Measurements from ENCODE around the gene TRAF6. TPM values are rescaled to one million over a fixed set of nuclear protein-coding genes. Genes with fewer than 3 reads are reported as not detected.
"Not testable (repeated sequence)": the region's sequence is repeated elsewhere in the genome, so short reads cannot be mapped to it uniquely, and the experiment has no call there.

TRAF6 gene
- total RNA-seq, 1 experiment from 2014 or later, result 7.2 TPM

DNA sequence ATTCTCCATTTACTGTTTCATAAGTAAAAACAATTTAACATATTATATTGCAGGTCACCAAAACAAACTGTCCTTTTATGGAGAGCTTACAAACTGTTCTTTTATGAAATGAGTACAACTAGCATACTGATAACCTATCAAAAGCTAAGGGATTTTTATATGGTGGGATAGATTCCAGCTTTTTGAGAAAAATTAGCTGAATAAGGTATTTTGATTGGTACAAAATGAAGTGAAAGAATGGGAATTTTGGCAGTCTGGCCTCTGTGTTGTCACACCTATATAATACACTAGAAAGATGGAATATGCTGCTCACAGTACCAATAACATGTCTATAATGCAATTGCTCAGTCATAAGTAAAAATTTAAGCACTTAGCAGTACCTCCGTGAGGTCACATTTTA, 11.4 kb downstream of the TRAF6 start:
- no peak for DNase-seq (ENCODE audit: low read depth)

DNA sequence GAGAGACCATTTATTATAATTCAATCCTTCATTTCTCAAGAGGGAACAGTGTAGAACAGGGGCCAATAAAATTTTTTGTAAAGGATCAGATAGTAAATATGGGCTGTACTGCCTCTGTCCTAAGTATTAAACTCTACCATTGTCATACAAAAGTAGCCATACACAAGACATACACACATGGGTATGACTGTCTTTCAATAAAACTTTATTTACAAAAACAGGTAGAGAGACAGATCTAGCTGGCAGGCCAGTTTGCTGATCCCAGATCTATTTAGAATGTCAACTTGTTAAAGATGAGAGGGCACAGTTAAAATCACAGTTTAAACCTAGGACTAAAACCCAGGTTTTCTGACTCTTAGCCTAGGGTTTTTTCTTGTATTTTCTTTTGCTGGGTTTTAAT, 16.7 kb downstream of the TRAF6 start:
- no peak for DNase-seq (ENCODE audit: low read depth)

DNA sequence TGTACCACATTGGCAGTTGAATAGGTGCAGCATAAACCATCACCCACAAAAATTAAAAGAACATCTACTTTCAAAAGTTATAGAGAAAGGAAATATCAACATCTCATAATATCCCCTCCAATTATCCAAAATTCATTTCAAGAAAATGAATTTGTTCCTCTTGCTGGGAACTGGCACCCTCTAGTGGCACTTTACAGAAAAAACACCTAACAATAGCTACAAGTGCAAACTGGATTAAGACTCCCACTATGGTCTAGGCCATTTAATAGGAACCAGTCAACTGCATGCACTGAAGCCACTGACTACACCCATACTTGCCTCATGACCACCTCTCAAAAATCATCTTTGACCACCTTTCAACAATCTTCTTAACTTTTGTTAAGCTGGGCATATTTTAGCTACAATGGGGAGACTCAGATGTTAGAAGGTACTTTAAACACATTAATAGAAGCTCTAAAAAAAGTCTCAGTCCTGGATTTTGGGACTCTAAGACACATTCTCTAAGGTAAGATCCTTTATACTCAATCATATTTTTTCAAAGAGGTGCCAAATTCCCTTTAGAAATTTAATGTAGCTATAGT, 17.3 kb downstream of the TRAF6 start:
- DNase-seq (ENCODE audit: low read depth), result peak; percentile 39

DNA sequence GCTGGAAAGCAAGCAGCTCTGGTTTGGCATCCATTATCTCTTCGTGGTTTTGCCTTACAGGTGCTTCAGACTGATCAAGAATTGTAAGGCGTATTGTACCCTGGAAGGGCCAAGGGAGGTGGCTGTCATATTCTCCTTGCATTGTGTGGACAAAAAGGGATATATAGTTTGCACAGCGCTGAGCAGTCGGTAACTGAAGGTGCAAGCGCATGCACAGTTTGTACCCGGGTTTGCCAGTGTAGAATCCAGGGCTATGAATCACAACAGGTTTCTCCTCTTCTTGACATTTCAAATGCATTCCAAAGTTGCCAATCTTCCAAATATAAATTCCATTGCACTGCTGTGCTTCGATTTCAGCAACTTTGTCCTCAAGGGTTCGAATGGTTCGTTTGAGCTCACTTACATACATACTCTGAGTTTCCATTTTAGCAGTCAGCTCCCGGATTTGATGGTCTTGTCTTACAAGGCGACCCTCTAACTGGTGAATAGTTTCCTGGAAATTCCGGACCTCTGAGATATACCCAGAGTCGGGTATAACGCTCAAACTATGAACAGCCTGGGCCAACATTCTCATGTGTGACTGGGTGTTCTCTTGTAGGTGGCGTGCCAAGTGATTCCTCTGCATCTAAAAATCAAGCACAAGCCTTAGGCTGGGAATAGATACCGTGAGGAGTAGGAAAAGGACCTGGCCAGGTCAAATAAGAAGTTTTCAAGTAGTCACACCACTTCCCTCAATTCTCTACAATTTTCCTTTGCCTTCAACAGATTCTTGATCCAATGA, 19.9 kb downstream of the TRAF6 start:
- no peak for DNase-seq (ENCODE audit: low read depth)

DNA sequence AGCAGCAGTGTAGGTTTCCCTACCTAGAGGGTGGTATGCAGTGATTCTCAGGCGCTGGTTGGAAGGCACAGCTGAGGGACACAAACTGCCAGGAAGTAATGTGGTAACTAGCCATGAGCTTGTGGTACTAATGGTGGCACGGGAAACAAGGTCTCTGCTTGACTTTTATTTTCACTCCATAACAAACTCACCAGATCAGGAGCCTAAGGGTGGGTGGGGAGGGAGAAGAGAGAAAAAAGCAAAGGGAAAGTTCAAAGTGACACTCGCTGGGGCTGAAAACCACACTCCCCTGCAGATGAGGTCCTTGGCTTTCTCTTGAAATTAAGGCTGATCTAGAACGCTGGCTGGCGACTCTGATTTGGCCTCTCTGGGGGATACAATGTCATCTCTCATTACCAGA, 22.0 kb downstream of the TRAF6 start:
- no peak for DNase-seq (ENCODE audit: low read depth)

DNA sequence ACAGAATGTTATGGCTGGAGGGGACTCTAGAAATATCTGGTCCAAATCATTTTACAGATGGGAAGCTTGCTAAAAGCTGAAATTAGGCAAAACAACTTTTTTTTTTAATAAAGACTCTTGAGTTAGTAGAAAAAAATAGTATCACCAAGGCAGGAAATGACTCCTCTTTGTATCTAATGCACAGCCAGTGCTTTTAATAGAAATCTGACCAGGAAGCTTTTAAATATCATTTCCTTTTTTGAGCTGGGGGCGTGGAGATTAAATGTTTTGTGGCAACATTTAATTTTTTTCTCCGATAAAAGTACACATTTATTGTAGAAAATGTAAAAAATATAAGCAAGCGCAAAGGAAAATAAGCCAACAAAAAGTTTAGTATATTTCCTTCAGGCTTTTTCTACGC, 22.5 kb downstream of the TRAF6 start:
- no peak for DNase-seq (ENCODE audit: low read depth)

DNA sequence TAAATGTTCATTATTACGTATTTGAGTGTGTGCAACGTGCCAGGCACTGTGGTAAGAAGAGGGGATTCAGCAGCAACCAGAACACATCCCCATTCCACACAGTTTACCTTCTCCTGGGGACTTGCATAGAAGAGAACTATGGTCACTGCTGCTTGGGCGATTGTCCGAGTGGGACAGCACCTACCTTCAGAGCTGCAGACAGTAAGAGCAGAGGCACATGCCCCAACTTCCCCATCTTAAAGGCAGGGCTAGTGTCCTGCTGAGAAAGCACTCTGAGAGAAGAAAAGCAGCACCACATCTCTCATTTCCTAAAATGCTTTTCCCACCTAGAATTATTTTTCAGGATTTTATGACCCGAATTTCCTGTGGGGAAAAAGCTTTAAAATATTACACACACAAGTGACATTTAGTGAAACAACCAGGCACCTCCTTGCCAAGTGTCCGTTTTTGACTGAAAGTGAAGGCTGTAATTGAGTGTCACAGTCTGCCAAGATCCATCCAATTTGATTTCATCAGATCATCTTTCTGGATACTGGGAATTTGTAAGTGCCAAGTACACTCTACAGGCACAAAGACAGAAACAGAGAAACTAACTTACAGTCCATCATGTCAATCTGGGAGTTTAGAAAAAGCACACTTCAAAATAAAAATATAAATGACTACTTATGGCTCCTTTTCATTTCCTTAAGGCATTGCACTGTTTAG, 24.6 kb downstream of the TRAF6 start:
- no peak for DNase-seq (ENCODE audit: low read depth)

DNA sequence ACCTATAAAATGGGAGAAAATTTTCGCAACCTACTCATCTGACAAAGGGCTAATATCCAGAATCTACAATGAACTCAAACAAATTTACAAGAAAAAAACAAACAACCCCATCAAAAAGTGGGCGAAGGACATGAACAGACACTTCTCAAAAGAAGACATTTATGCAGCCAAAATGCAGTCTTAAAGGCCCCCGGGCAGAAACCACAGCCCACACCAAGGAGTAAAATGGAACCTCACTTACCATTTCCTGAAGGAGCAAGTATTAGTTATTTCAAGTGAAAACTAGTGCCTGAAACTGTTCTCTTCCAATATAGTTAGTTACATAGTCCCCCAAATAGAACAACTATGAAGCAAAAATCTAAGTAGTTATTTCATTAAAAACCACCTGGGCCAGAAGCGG, 27.0 kb downstream of the TRAF6 start:
- not testable (repeated sequence) for DNase-seq (ENCODE audit: low read depth)

DNA sequence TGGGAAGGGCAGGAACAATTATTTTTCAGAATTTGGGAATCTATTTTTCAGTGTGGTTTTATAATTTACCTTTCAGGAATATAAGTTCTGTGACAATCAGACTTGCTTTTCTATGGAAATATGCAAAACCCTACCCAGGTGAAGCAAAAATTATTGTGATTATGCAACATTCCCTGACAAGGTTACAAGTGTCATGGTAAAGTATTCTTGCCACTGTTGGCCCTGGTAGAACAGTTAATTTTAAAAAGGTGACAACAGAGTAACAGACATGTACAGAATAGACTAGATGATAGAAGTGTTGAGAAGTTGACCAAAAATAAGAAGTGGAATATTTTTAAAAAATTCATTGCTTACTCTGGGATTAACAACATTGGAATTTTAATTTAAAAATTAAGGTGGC, 29.2 kb downstream of the TRAF6 start:
- DNase-seq (ENCODE audit: low read depth), result no peak

DNA sequence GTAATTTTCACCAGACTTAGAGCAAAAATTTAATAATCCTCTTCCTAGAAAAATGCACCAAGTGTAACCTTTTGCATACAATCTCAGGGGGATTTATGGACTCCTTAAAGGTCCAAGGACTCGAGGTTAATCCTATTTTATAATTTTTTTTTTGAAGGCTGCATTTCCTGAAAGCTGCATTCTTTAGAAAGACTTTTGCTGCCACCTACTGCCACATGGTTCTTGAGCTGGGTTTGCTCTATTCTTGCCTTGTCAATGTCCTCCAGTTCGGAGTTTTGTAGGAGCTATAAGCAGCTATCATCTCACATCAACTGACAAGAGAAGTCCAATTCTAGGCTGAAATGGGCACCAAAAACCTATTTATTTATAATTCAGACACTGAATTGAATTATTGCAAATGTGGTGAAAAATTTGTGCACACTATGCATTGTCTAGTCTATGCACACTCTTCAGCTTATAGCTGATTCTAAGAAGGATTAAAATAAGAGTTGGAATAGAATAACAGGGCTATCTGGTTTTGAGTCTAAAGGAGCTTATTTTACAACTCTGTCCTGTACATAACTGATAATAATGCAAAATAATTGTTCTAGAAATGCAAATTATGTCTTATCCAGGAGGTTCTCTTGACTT, 31.3 kb downstream of the TRAF6 start:
- peak; percentile 58 for DNase-seq (ENCODE audit: low read depth)

DNA sequence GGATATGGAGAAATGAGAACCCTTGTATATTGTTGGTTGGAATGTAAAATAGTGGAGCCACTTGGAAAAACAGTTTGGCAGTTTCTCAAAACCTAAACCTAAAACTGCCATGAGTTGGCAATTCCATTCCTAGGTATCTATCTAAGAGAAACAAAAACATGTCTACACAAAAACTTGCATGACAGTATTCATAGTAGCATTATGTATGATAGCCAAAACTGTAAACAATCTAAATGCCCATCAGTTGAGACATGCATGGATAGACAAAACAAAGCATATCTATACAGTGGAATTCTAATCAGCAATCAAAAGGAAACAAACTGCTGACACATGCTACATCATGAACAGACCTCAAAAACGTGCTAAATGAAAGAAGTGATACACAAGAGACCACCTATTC, 34.9 kb downstream of the TRAF6 start:
- DNase-seq (ENCODE audit: low read depth), result no peak

DNA sequence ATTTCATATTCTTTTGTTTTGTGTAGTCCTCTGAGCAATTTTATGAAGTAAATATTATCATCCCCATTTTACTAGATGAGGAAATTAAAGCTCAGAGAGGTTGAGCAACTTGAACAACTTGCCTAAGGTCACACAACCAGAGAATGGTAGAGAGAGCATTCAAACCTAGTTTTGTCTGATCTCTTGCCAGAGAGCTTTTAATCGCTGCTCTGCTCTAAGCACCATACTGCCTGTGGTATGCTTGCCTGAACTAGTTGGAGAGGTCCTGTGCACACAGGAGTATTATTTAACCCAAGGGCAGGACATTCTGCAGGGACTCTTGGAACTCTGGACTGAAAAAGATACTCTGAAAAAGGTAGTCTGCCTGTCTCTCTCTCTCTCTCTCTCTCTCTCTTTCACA, 38.5 kb downstream of the TRAF6 start:
- DNase-seq (ENCODE audit: low read depth), result peak; percentile 60

DNA sequence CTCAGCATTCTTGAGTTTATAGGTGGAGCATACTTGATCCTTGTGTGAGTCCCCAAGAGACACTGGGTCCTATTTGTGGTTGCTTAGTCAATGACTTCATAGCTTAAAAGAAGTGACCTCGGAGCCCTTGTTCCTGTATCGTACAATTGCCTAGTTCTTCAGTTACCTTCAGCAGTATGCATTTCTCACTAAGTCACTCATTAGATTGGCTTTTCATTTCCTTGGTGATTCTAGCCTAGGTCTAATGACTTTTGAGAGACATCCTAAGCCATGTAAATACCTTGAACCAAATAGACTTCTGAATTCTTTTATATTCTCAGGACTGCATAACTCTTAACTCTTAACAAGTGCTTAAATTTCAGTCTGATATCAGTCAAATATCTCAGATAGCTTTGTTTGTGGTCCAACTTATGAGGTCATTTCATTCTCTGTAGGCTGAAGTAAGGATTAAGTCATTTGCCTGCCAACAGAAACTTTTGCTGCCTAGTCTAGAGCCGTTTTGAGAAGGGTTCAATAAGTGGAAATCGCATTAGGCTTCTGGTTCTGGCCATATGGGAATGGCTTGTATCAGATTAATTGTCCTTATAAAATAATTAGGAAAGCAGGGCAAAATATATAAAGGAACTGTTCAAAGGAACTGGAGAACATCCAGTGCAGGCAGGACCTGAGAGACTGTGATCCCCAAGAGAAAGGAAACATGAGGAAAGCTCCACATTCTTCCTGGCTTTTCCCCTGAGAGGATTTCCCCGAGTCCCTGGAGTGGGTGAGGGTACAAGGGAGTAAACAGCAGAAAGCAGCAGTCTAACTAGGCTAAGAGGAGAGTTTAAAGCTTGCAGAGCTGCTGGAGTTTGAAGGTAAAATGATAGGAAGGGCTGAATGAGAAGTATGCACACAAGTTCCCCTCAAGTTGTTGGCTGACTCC, 39.9 kb downstream of the TRAF6 start:
- DNase-seq (ENCODE audit: low read depth), result peak; percentile 62

DNA sequence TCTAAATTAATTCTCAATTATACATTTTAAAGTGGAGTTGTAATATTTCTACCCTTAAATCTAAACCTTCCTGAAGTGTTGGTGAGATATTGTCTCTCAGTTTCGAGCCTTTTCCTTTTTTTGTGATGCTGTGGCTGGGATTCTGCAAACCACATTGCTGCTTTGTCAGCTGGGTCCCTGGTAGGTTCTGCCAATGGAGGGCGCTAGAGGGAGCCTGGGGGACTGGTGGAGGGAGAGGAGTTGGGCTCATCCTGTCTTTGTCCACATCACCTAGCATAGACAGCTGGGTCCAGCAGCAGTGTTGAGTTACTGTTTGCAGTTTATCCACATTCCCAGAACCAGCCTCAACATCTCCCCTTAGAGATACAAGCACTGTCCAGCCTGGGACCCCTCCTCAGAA, 41.0 kb downstream of the TRAF6 start:
- peak; percentile 23 for DNase-seq (ENCODE audit: low read depth)

DNA sequence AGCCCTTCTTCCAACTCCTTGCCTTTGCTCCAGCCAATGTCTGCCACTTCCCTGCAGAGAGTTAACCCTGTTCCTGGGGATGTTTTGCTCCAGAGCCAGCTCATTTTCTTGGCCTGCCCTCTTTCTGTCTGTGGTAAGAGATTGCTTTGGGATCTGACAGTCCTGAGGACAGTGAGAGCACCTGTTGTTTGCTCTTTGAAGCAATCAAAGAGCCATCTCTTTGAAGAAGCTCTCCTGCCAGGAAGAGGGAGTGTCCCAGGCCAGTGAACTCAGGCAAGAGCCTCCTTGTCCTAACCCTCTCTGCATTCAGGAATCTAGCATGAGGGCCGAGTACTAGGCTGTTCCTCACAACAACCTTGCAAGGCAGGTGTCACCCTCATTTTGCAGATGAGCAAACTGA, 42.2 kb downstream of the TRAF6 start:
- no peak for DNase-seq (ENCODE audit: low read depth)

DNA sequence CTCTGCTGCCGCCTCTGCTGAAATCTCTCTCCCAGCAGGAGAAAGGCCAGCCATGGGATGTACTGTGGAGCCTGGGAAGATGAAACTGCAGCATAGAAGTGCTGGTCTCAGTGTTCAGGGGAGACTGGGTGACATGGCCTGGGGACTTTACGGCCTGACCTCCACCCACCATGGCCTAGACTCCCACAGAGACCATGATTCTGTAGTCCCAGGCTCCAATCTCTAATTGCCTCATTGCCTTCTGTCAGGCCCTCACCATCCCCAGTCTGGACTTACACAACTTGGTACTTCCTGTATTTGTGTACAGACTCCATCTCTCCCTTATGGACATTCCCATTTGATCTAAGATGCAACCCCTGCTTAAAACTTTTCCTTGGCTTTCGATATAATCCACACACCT, 43.1 kb downstream of the TRAF6 start:
- no peak for DNase-seq (ENCODE audit: low read depth)

DNA sequence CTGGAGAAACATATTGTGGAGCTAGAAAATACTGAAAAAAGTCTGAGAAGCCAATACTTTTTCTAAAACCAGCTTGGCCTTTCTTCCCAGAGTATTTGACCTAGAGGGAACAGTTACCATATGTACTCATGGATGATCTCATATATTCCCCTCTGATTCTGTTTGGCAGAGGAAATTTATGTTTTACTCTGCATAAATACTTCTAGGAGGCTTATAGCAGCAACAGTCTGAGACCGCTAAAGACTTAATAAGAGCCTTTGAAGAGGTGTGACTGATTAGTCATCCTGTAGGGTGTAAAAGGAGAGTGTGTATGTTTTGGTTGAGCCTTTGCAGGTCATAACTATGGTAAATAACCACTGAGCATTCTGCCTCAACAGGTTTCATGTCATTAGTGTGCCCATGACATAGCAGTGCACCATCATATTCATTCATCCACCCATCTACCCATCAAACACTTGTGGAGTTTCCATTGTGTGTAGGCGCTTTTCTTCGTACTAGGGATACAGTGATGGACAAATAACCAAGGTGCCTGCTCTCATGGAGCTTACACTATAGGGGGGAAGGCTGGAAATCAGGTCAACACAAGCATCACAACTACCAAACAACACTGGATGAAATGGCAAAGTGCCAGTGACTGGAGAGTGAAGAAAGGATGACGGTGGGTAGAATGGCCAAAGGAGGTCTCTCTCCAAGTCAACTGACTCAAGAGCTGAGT, 44.5 kb downstream of the TRAF6 start:
- DNase-seq (ENCODE audit: low read depth), result no peak

DNA sequence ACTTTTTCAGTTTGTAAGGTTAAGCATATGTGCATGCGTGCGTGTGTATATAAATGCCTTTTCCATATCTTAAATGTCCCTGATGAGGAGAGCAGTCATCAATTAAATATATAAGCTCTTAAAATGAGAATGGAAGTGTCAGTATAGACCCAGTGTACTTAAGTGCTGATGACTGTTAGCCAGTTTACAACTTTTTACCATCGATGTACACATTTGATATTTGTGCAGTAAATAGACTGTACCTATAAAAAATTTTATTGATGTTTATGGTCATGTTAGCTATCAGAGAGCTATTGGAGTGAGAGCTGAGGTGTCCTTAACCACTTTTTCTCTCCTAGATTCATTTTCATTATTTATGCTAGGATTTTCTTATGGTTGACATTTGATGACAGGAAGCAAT, 45.4 kb downstream of the TRAF6 start:
- no peak for DNase-seq (ENCODE audit: low read depth)

DNA sequence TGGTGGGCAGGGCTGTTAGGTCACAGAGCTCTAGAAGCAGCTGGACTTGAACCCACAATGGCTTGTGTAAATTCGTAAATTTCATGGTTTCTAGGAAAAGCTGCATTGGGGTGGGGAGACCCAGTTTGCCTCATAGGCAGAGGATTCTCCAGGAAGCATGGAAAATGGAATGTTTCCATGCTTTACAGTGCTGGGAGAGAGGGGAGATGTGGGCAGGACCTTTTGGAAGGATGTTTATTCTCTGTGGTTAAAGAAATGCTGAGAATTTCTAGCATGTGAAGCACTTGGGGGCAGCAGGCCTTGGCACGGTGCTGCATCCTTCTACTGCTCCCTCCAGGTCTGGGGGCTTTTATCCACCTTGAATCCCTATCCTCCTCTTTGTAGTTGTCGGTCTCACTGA, 46.3 kb downstream of the TRAF6 start:
- peak; percentile 74 for DNase-seq (ENCODE audit: low read depth)

DNA sequence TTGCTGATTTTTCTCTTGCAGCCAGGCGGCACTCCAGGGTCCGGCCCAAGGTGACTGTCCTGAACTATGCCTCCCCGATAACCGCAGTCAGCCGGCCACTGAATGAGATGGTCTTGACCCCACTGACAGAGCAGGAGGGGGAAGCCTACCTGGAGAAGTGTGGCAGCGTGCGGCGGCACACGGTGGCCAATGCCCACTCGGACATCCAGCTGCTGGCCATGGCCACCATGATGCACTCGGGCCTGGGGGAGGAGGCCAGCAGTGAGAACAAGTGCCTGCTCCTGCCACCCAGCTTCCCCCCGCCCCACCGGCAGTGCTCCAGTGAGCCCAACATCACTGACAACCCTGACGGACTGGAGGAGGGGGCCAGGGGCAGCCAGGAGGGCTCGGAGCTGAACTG, 47.8 kb downstream of the TRAF6 start:
- no peak for DNase-seq (ENCODE audit: low read depth)

DNA sequence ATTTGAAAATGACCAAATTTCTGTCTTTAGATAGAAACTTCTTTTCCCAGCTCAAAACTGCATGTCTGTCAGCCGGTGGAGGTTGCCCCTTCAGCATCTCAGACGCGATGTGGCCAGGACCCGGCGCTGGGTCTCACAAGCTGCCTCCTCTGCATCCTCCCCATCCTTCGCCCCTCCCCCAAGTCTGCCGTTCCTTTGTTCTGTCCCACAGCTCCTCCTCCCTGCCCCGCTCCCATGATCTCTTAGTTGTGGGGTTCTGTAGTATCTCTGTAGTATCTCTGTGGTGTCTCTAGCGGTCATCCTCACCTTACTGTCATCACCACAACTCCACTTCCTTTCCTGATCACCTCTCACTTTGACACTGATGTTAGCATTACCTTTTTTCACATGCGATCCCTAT, 49.9 kb downstream of the TRAF6 start:
- no peak for DNase-seq (ENCODE audit: low read depth)

Data from RPMI7951 (cell line).